Bronchial epithelial cell (primary cell): ENCODE measurements around the gene RPP38. TPM values are rescaled to one million over a fixed set of nuclear protein-coding genes. Genes with fewer than 3 reads are reported as not detected.
A peak's percentile ranks its signal among the peaks of the same experiment; 100 is the strongest.

ENCODE experiments used
- DNase-seq: peaks from one replicate; pipeline ENCODE4 v3.0.0-alpha.2; 2010; ENCODE audit warnings: low read depth
- FAIRE-seq: peaks from 2 replicates; lab custom pipeline; 2011; peaks lifted over from hg19 to GRCh38; lab: Jason Lieb, UNC
- H3K27me3 ChIP-seq: 2 replicates; pipeline ENCODE4 v1.5.1; 2011; ENCODE audit warnings: low read length; ENCODE audit not compliant: control insufficient read depth, insufficient read depth
- H3K36me3 ChIP-seq: 2 replicates; pipeline ENCODE4 v1.5.1; 2011; ENCODE audit warnings: low read length; ENCODE audit not compliant: control insufficient read depth, insufficient read depth
- H3K4me3 ChIP-seq: 2 replicates; pipeline ENCODE4 v1.5.1; 2011; ENCODE audit warnings: mild to moderate bottlenecking, low read depth, low read length, control low read depth
- CTCF ChIP-seq: IDR thresholded peaks from 2 replicates; pipeline ENCODE4 v1.5.1; 2011; ENCODE audit warnings: mild to moderate bottlenecking, moderate library complexity, low read length, control low read depth, inconsistent platforms; ENCODE audit not compliant: insufficient read depth, severe bottlenecking
- total RNA-seq: library from RNA; depleted of rRNA; stranded (reverse); fragments of >200 nt; gene quantifications from 2 replicates; pipeline ENCODE4 v1.2.1, GENCODE V29; 2014

Gene RPP38
- total RNA-seq, 1 donor from 2014 or later = 10.3 TPM

- H3K36me3 ChIP-seq = peaks cover 6% of the 10 kb centered on the region
- FAIRE-seq (no peak), DNase-seq (peak; percentile 14)
- no peaks in the 10 kb centered on the region for H3K27me3 ChIP-seq
- TF ChIP-seq CTCF = no peak
- H3K4me3 ChIP-seq = no peak overlapping the region
Measured at GRCh38 chr10:15137636-15138035, 40.5 kb downstream of the RPP38 start.

- no peak overlapping the region for H3K4me3 ChIP-seq
- no peaks in the 10 kb centered on the region for H3K27me3 ChIP-seq
- TF ChIP-seq CTCF = no peak
- FAIRE-seq (no peak), DNase-seq (no peak)
- H3K36me3 ChIP-seq = peaks cover 2% of the 10 kb centered on the region
Measured at GRCh38 chr10:15140698-15141097, 43.5 kb downstream of the RPP38 start.

GRCh38 chr10:15141136-15142054 lies 44.2 kb downstream of the RPP38 start:
- Histone ChIP-seq H3K27me3 (no peaks in the 10 kb centered on the region), H3K36me3 (peaks cover 2% of the 10 kb centered on the region), H3K4me3 (no peak overlapping the region)
- FAIRE-seq (no peak), DNase-seq (no peak)
- no peak for TF ChIP-seq CTCF

GRCh38 chr10:15144788-15145187 lies 47.6 kb downstream of the RPP38 start:
- DNase-seq (no peak), FAIRE-seq (no peak)
- Histone ChIP-seq H3K4me3 (no peak overlapping the region), H3K27me3 (no peaks in the 10 kb centered on the region), H3K36me3 (peaks cover 1% of the 10 kb centered on the region)
- no peak for TF ChIP-seq CTCF

- H3K27me3 ChIP-seq = no peaks in the 10 kb centered on the region
- no peaks in the 10 kb centered on the region for H3K36me3 ChIP-seq
- FAIRE-seq = no peak
- no peak for TF ChIP-seq CTCF
- no peak for DNase-seq
- H3K4me3 ChIP-seq = no peak overlapping the region
Measured at GRCh38 chr10:15146366-15146765, 49.2 kb downstream of the RPP38 start.
